K562 (cell line): ENCODE measurements around the gene BEST1. TPM values are rescaled to one million over a fixed set of nuclear protein-coding genes. Genes with fewer than 3 reads are reported as not detected.

Experiments
- ARHGAP35 ChIP-seq: fragments of 450-650 bp; IDR thresholded peaks from 2 replicates; pipeline ENCODE4 v1.6.1; 2018; ENCODE audit not compliant: partially characterized antibody
- CGGBP1 ChIP-seq: fragments of 250-450 bp; sonication (Bioruptor Pico); IDR thresholded peaks from 2 replicates; pipeline ENCODE4 v1.9.0; 2021; ENCODE audit warnings: mild to moderate bottlenecking
- CUX1 ChIP-seq: fragments of 200-800 bp; sonication (Bioruptor generic); IDR thresholded peaks from 2 replicates; pipeline ENCODE4 v1.6.1; 2016; ENCODE audit warnings: missing genetic modification characterization, missing compliant biosample characterization
- E2F4 ChIP-seq: sonication (generic); formaldehyde crosslinking; IDR thresholded peaks from 2 replicates; pipeline ENCODE4 v1.8.0; 2022; ENCODE audit warnings: mild to moderate bottlenecking, low read depth, missing genetic modification reagents
- E2F8 ChIP-seq: fragments of 450-650 bp; IDR thresholded peaks from 2 replicates; pipeline ENCODE4 v1.7.1; 2018; ENCODE audit warnings: mild to moderate bottlenecking, low read depth; ENCODE audit not compliant: partially characterized antibody
- HOMEZ ChIP-seq: fragments of 250-450 bp; sonication (Bioruptor Pico); IDR thresholded peaks from 2 replicates; pipeline ENCODE4 v1.4.0; 2020; ENCODE audit warnings: mild to moderate bottlenecking, moderate library complexity
- KDM2B ChIP-seq: fragments of 250-450 bp; sonication (Bioruptor Pico); IDR thresholded peaks from 2 replicates; pipeline ENCODE4 v1.8.0; 2021; ENCODE audit warnings: mild to moderate bottlenecking, moderate library complexity
- LCOR ChIP-seq: sonication (generic); formaldehyde crosslinking; IDR thresholded peaks from 2 replicates; pipeline ENCODE4 v1.8.0; 2022; ENCODE audit warnings: mild to moderate bottlenecking, missing genetic modification reagents
- NFIC ChIP-seq: fragments of 450-650 bp; IDR thresholded peaks from 2 replicates; pipeline ENCODE4 v1.6.1; 2017; ENCODE audit warnings: mild to moderate bottlenecking, inconsistent platforms
- NR3C1 ChIP-seq: sonication (generic); formaldehyde crosslinking; IDR thresholded peaks from 2 replicates; pipeline ENCODE4 v1.8.1; 2022; ENCODE audit warnings: missing genetic modification reagents
- PTBP1 ChIP-seq: fragments of 200-400 bp; formaldehyde crosslinking; IDR thresholded peaks from 2 replicates; pipeline ENCODE4 v1.6.1; 2017; ENCODE audit warnings: low read depth, low read length
- RBM14 ChIP-seq: fragments of 200-400 bp; formaldehyde crosslinking; IDR thresholded peaks from 2 replicates; pipeline ENCODE4 v1.6.1; 2018; ENCODE audit warnings: low read depth, mild to moderate bottlenecking, low read length, moderate library complexity, borderline replicate concordance; ENCODE audit not compliant: insufficient read depth
- RBM15 ChIP-seq: fragments of 200-400 bp; formaldehyde crosslinking; IDR thresholded peaks from 2 replicates; pipeline ENCODE4 v1.6.1; 2018; ENCODE audit warnings: mild to moderate bottlenecking, low read length, moderate library complexity; ENCODE audit not compliant: insufficient read depth
- RCOR1 ChIP-seq, 2 experiments: IDR thresholded peaks; 2 replicates each; pipeline ENCODE4 v1.6.1; 2012; ENCODE audit warnings: low read depth in 2 of 2, low read length in 2 of 2, borderline replicate concordance in 1 of 2, improper control_type of control experiment in 1 of 2
- ZNF785 ChIP-seq: fragments of 250-450 bp; sonication (Bioruptor Pico); IDR thresholded peaks from 2 replicates; pipeline ENCODE4 v1.4.0; 2020; ENCODE audit warnings: mild to moderate bottlenecking
- polyA plus RNA-seq, 8 experiments: library from polyadenylated mRNA; depleted of rRNA in 4 of 8; stranded (reverse) in 5 of 8; unstranded in 3 of 8; fragments of >200 nt; fragmentation: Nextera tagmentation in 2 of 8; fragmentation: Illumina TruSeq in 1 of 8; extraction: Ambion mirVana in 2 of 8; extraction: Trizol in 1 of 8; gene quantifications; 2 replicates each; pipeline versions ENCODE4 v1.2.1 to v1.2.3, GENCODE V29; 2011 to 2014; ENCODE audit warnings: inconsistent platforms in 1 of 8, missing spikeins in 1 of 8
- total RNA-seq, 7 experiments: library from RNA; depleted of rRNA in 6 of 7; stranded (reverse); fragments of >200 nt in 6 of 7; fragmentation: Illumina TruSeq in 2 of 7; extraction: Trizol in 2 of 7; gene quantifications; 2 replicates each; pipeline versions ENCODE4 v1.2.1 to v1.2.3, GENCODE V29; 2011 to 2021; ENCODE audit warnings: low replicate concordance in 1 of 7

BEST1 gene
- total and polyA plus RNA-seq, 9 of the 15 experiments (the other 6 are each of a cell fraction or from before 2014, with no cell fraction given): 0.07 to 1.3 (median 0.40) TPM

- TF ChIP-seq CUX1 (no peak), CGGBP1 (CRISPR knock-in tag) (no peak), RBM14 (no peak), HOMEZ (CRISPR knock-in tag) (no peak), ZNF785 (no peak), NFIC (peak; percentile 23; the same call in 1 of the 2 replicates), ARHGAP35 (no peak), NR3C1 (CRISPR knock-in tag) (no peak), RBM15 (no peak), E2F8 (no peak), LCOR (CRISPR knock-in tag) (no peak), E2F4 (CRISPR knock-in tag) (no peak), KDM2B (CRISPR knock-in tag) (no peak), RCOR1 (IDR thresholded peaks at IDR 0.05; ENCODE audit: borderline replicate concordance in 1 of 2, low read depth in 2 of 2, low read length in 2 of 2) (peak; percentile 71 to 92; a peak in 3 of 4 replicates), PTBP1 (peak; percentile 97)
These were observed 32.6 kb upstream of the BEST1 start, which contains the start of gene RAB3IL1 (continued) for GRCh38 chr11:61917334-61918109.
